KMS-11 (cell line): ENCODE results near the gene RBPJ.

Experiments used
- H2AFZ ChIP-seq: fragments of 200-600 bp; sonication (generic); 2 replicates; pipeline ENCODE4 v1.6.1; 2016; ENCODE audit warnings: antibody characterized with exemption, mixed run types, low read depth
- H3K27ac ChIP-seq: fragments of 200-600 bp; sonication (generic); 2 replicates; pipeline ENCODE4 v1.6.1; 2016; ENCODE audit warnings: mild to moderate bottlenecking, mixed run types
- H3K27me3 ChIP-seq: fragments of 200-600 bp; sonication (generic); 2 replicates; pipeline ENCODE4 v1.6.1; 2017; ENCODE audit warnings: mild to moderate bottlenecking, low read depth, mixed run types, moderate library complexity; ENCODE audit not compliant: insufficient read depth
- H3K36me3 ChIP-seq: fragments of 200-600 bp; sonication (generic); 2 replicates; pipeline ENCODE4 v1.6.1; 2017; ENCODE audit warnings: mild to moderate bottlenecking, mixed run types; ENCODE audit not compliant: insufficient read depth
- H3K4me1 ChIP-seq: fragments of 200-600 bp; sonication (generic); 2 replicates; pipeline ENCODE4 v1.6.1; 2016; ENCODE audit warnings: mild to moderate bottlenecking, low read depth, mixed run types; ENCODE audit not compliant: poor library complexity, severe bottlenecking
- H3K4me2 ChIP-seq: fragments of 200-600 bp; sonication (generic); 2 replicates; pipeline ENCODE4 v1.7.0; 2016; ENCODE audit warnings: mild to moderate bottlenecking, mixed run types
- H3K4me3 ChIP-seq: fragments of 200-600 bp; sonication (generic); IDR thresholded peaks from 2 replicates; pipeline ENCODE4 v1.6.1; 2017; ENCODE audit warnings: low read depth, low read length, mixed read lengths; ENCODE audit not compliant: insufficient read depth
- H3K79me2 ChIP-seq: fragments of 200-600 bp; sonication (generic); 2 replicates; pipeline ENCODE4 v1.6.1; 2016; ENCODE audit warnings: low read depth, mixed run types; ENCODE audit not compliant: insufficient read depth
- H3K9ac ChIP-seq: fragments of 200-600 bp; sonication (generic); 2 replicates; pipeline ENCODE4 v1.6.1; 2016; ENCODE audit warnings: mild to moderate bottlenecking, mixed run types
- H4K20me1 ChIP-seq: fragments of 200-600 bp; sonication (generic); 2 replicates; pipeline ENCODE4 v1.6.1; 2016; ENCODE audit warnings: mild to moderate bottlenecking, mixed run types; ENCODE audit not compliant: insufficient read depth
- TF ChIP-seq, protein P1 (sequence below): fragments of 200-600 bp; sonication (generic); conservative IDR thresholded peaks from 2 replicates; pipeline ENCODE4 v1.6.1; 2017; ENCODE audit warnings: low read depth, mild to moderate bottlenecking, antibody characterized with exemption, low read length, moderate library complexity, mixed read lengths

RBPJ gene

DNA sequence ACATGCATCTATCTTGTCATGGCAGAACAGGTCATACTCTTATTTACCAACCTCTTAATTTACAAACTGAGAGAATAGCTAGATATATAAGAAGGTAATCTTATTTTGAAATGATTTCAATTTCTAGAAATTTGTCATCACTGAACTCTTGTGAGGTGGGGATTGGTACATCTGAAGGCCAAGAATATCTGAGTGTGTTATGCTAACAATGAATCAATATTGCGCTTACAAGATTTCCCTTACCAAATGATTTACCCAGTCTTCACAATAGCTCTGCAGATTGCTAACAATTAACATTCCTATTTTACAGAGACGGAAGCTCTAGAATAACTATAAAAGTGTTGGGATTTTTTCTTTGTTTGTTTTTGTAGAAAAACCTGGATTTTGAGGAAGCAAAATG lies 48.3 kb downstream of the RBPJ start:
- Histone ChIP-seq H2AFZ (no peak overlapping the region), H3K36me3 (no peaks in the 10 kb centered on the region), H3K4me1 (peaks cover 19% of the 10 kb centered on the region), H3K9ac (no peak overlapping the region), H3K4me3 (no peak overlapping the region), H4K20me1 (no peaks in the 10 kb centered on the region), H3K27me3 (no peaks in the 10 kb centered on the region), H3K4me2 (no peak overlapping the region), H3K79me2 (peaks cover 4% of the 10 kb centered on the region), H3K27ac (no peak overlapping the region)
- TF ChIP-seq, protein P1, sequence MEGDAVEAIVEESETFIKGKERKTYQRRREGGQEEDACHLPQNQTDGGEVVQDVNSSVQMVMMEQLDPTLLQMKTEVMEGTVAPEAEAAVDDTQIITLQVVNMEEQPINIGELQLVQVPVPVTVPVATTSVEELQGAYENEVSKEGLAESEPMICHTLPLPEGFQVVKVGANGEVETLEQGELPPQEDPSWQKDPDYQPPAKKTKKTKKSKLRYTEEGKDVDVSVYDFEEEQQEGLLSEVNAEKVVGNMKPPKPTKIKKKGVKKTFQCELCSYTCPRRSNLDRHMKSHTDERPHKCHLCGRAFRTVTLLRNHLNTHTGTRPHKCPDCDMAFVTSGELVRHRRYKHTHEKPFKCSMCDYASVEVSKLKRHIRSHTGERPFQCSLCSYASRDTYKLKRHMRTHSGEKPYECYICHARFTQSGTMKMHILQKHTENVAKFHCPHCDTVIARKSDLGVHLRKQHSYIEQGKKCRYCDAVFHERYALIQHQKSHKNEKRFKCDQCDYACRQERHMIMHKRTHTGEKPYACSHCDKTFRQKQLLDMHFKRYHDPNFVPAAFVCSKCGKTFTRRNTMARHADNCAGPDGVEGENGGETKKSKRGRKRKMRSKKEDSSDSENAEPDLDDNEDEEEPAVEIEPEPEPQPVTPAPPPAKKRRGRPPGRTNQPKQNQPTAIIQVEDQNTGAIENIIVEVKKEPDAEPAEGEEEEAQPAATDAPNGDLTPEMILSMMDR, result no peak

DNA sequence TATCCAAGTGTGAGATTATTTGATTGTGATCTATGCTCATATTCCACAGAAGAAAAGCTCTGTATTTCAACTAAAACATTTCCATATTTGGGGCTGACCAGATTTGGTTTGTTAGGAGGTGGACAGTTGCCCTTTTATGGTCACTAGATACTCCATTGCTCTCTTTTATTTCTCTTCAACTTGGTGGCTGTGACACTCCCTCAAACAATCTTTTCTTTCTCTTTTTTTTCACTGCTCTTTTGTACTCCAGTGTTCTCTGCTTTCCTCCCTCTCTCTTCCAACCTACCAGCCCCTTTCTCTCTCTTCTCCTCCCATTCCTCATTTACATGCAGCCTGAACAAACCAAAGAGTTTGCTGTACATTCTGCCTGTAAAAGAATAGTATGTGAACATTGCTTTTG lies 48.8 kb downstream of the RBPJ start:
- Histone ChIP-seq H3K27ac (no peak overlapping the region), H3K9ac (no peak overlapping the region), H3K27me3 (no peaks in the 10 kb centered on the region), H3K4me1 (peaks cover 19% of the 10 kb centered on the region), H3K4me3 (no peak overlapping the region), H2AFZ (no peak overlapping the region), H4K20me1 (no peaks in the 10 kb centered on the region), H3K36me3 (no peaks in the 10 kb centered on the region), H3K79me2 (peaks cover 4% of the 10 kb centered on the region), H3K4me2 (no peak overlapping the region)
- TF ChIP-seq, protein P1, result no peak

DNA sequence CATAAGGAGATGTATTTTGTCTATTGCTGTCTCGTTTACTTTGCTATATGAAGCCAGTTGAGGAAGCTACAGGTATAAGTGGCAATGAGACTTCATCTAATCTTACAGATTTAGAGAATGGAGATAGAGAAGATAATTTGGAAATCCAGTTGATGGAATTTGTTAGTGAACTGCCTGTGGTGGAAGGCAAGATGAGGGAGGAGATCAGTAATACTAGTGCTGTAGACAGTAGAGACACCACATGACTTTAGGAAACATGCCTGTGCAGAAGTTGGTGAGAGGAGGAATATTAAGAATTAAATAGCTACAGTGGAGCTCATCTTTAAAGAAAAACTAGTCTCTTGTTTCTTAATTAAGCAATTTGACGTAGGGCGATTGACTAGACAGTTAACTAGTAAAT lies 51.3 kb downstream of the RBPJ start:
- Histone ChIP-seq H3K4me2 (no peak overlapping the region), H3K27ac (no peak overlapping the region), H4K20me1 (0 out of 2 replicates have a peak, but pooled peaks cover 1% of the 10 kb centered on the region), H3K79me2 (peaks cover 4% of the 10 kb centered on the region), H3K4me1 (peaks cover 24% of the 10 kb centered on the region), H3K27me3 (no peaks in the 10 kb centered on the region), H3K36me3 (no peaks in the 10 kb centered on the region), H3K4me3 (no peak overlapping the region), H2AFZ (no peak overlapping the region), H3K9ac (no peak overlapping the region)
- TF ChIP-seq, protein P1, result no peak

DNA sequence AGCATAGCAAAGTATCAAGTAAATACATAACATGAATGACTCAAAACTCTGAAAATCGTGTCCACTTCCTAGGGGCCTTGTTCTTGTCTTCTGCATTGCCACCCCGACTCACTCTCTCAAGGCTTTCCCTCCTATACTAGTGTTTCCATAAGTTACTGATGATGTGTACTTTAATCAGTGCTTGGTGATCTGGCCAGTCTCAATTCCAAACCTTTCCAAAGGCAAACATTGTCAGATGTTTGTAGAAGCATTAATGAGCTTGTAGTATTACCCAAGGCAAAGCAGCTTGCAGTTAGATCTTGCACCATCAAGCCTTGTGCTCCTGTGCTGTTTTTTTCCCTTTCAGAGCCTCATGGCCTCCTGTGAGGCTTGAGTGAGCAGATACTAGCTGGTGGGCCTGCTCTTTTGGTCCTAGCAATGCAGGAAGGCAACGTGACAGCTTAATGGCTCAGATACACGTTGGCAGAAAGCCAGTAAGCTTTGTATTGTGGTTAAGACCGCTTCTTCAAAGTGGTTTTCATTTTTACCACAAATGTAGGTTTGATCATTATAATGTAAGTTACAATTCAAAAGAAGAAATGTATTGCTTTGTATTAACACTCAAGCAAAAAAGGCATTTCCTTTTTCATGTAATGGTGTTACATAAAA lies 51.8 kb downstream of the RBPJ start:
- Histone ChIP-seq H3K36me3 (no peaks in the 10 kb centered on the region), H3K4me3 (no peak overlapping the region), H3K27me3 (no peaks in the 10 kb centered on the region), H3K4me1 (peaks cover 30% of the 10 kb centered on the region), H3K4me2 (peak overlapping the region; percentile 19; the same call in 1 of the 2 replicates), H3K9ac (no peak overlapping the region), H3K27ac (no peak overlapping the region), H4K20me1 (0 out of 2 replicates have a peak, but pooled peaks cover 5% of the 10 kb centered on the region), H3K79me2 (peaks cover 5% of the 10 kb centered on the region), H2AFZ (no peak overlapping the region)
- TF ChIP-seq, protein P1, result no peak
